NCI-H226 (cell line): Measurements from ENCODE around the gene SCIN.
"Not testable (repeated sequence)": the region's sequence is repeated elsewhere in the genome, so short reads cannot be mapped to it uniquely, and the experiment has no call there.

ENCODE experiments used
- DNase-seq: peaks from one replicate; pipeline ENCODE4 v3.0.0-alpha.2; 2015

SCIN gene

DNA sequence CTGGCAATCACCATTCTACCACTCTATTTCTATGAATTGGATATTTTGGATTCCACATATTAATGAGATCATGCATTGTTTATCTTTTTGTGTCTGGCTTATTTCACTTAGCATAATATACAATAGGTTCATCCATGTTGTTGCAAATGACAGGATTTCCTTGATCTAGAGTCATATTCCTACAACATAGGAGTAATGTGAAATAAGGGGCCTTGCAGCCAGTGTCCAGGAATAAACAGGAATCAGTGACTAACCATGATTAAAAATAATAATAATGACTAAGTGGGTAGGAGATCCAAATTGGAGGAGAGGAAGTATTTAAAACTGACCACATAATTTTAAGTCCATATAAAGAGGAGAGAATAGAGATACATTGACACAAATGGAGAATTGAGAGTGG lies 49.9 kb downstream of the SCIN start:
- DNase-seq: no peak

DNA sequence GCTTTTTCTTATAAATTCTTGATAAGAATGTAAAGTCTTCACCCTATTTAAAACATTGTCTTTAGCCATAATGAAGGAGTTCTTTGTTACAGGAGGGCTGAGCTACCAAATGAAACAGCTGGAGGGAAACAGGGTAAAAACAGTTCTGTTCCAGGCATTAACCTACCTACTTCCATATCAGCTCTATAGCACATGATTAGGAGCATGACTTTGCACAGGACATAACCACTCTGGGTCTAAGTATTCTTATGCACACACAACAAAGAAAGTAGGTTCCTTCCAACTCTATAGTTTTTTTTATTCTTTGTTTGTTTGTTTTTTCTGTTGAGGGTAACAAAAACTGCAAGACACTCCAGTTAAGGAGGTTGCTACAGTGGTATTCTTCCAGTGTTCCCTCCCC lies 52.7 kb downstream of the SCIN start:
- DNase-seq: no peak

DNA sequence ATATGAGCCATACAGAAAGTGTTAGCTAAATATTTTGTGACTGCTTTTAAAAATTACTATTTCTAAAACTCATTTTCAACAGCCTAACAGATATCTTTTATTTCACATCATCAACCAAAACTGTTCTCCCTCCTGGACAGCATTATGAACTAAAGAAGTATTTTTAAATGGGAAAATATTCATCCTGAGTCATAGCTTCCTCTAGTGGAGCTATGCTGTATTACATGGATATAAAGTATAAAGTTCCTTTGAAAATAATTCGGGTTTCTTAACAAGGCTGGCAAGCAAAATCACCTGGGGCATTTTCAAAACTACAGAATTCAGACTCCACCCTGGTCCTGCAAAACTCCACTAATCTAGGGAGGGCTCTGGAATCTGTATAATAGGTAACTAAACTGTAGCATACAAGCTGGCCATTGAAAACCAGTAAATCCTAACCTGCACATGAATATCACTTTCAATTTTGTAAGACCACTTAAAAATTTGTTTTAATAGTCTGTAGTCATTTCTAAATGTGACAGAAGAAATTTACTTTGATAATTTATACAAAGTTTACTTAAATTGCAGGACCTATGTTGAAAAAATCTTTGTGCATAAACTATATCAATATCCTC lies 53.5 kb downstream of the SCIN start:
- peak; percentile 21 for DNase-seq

DNA sequence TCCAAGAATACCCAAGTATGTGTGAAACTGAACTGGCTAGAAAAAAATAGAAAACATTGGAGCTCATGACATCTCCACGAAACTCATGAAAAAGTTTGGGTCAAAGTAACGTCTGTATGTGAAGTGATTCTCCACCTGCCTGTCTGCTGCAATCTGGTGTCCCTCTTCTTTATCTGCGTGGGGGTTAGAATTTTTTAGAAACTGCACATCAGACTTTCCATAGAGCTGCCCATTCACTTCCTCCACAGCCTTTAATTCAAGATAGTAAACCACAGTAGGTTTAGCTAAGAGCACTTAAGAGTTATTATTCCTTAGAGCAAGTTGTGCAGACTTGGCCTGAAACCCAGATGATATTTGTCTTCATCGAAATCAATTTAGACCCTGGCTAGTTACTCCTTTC lies 55.3 kb downstream of the SCIN start:
- peak; percentile 18 for DNase-seq

DNA sequence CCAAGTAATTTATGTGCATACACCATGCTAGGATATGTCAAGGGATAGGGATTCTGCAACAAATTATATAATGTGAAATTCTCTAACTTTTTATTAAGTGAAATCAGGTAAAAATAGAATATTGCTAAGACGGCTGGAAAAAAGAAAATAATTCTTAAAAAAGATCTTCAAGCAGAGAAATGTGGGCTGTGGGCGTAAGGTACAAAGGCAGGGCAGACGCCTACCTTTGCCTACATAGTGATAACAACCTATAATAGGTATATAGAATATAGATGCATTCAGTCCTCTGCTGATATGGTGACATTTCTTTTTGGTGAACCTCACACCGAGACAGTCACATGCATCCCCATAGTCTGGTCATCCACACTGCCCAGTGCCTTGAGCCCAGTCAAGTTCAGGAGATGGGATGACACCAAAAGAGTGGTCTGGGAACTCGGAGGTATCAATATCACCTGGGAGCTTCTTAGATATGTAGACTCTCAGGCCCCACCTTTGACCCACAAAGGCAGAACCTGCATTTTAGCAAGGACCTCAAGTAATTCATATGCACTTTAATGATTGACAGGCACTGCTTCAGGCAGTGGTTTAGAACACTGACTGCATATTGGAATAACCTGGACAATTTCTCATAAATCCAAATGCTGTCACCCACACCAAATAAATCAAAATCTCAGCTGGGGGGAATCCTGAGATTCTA lies 59.4 kb downstream of the SCIN start:
- DNase-seq: no peak

DNA sequence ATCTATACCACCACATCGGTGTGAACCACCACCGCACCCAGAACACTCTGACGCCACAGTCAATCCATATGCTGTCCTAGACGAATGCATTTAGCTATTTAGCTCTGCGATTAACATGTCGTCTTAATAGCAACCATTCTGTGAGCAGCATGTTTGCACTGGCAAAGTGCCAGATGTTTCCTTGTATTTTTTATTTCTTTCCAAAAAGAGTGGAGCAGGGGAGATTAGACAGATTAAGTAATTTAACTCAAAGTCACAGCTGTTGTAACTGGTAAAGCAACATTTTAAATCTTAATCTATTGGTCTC lies 59.9 kb downstream of the SCIN start:
- no peak for DNase-seq

DNA sequence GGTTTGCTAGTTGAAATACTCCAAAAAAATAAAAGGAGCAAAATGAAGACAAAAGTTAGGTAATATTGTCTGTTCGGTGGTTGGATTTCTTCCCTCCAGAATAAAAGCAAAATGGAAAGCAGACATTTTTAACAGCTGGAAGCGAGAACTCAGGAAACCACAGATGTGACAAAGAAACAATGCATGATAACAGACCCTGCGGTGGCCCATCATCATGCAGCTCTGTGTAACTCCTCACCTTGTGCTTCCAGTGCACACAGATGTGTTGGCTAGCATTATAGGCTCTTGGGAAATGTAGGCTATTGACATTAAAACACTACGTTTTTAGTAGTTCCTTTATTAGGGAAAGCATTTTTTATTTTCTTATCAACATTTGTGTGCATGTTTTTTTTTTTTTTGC lies 63.1 kb downstream of the SCIN start:
- DNase-seq: no peak

DNA sequence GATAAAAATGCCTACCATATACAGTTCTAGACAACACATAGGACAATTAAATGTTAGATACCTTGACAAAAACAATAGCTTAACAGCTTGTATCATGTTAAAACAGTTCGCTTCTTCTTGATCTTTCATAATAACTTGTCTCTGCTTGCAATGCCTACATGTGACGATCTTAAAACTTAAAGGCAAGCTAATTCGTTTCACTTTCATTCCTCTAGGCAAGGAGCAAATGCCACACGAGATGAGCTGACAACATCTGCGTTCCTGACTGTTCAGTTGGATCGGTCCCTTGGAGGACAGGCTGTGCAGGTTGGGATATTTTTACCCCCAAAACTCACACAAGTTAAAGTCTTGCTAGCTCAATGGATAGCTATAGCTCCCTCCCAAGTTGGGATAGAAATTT lies 65.3 kb downstream of the SCIN start:
- no peak for DNase-seq

DNA sequence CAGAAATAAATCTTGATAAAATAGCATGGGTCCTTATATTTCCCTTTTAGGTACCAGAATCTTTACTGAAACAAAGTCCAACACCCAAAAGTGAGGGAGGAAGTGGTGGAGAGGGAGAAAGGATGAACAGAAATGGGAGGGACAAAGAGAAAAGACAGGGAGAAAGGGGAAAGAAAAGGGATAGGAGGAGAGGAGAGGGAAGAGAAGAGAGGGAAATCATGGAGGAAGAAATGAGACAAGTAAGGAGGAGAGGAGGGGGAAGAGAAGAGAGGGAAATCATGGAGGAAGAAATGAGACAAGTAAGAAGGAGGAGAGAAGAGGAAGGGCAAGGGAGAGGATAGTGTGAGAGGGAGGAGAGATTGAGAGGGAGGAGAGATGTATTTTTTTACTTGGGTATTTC lies 66.8 kb downstream of the SCIN start:
- DNase-seq: no peak

DNA sequence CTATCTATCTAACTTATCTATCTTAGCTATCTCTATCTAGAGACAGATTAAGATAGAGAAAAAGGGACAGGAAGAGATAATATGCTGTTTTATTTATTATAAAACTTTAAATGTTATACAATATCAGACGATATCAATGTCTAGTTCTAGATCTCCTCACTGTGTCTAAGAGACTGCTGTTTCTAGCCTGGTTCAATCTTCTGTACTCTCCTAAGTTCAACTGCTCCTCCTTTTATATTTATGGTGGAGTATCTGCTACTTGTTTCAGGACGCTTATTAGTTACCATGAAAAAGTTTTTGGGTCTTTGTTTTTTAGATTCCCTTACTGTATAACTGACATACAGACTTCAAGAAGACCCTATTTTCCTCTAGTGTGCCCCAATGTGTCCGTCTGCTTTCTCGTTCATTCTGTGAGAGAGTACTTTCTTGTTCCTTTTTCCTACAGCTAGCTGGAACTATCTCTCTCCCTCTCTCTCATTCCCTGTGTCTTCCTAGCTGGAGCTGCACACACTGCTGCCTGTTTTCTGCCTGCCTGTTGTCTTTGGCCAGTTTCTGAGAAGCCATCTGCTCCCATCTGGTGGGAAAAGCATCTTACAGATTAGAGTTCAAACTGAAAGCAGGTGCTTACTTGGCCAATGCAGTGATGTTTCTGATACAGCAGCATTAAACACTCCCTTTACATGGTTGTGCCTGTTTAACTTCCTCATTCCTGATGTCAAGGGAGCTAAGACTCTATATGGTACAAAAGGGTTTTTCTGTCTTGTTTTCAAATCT lies 67.5 kb downstream of the SCIN start:
- DNase-seq: no peak

DNA sequence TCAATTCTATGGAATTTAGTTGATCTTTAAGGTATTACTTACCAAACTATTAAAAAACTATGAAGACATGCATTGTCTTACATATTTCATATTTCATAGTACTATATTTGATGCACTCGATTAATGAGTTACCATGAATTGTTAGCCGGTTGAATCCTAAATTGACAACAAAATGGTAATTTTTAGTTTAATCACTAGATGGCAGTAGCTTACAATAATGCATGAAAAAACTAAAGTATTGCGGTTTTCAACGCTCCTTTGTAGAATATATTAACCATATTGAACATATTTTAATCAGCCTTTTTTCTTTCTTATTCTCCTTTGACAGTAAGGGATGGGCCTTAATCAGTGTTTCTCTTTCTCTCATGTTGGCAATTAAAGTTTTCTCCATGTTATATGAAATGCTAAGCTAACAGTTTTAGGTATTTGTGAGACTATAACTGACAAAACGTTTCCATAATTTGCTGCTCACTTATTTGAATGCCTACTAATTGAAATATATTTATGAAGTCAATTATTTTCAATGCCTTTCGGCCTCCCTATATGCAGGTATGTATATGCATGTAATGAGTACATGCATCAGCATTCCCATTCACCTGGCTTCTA lies 68.4 kb downstream of the SCIN start:
- DNase-seq: peak; percentile 38

DNA sequence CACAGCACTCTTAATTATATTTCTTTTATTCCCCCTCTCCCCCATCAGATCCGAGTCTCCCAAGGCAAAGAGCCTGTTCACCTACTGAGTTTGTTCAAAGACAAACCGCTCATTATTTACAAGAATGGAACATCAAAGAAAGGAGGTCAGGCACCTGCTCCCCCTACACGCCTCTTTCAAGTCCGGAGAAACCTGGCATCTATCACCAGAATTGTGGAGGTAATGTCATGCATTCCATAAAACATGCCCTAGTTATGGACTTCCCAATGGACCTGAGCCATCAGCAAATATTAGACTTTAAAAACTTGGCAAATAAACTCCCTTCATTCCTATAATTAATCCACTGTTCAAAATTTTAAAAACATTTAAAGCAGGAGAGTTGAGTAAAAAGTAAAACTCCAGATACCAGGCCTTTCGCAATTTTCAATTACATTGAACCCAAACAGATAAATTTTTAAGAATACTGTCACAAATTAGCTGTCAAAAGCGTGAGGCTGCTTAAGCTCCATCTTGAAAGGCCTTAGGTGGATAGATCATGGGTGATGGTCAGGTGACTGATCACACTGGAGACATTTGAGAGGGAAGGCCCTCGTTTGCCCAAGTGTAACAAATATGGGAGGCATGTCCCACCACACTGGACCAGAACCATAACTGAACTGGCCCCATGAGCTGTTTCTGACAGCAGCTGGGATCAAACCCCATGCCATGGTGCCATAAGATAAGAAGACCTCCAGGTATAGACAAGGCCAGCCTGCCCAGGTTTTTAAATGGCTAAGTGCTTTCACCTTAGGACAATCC lies 70.0 kb downstream of the SCIN start:
- no peak for DNase-seq

DNA sequence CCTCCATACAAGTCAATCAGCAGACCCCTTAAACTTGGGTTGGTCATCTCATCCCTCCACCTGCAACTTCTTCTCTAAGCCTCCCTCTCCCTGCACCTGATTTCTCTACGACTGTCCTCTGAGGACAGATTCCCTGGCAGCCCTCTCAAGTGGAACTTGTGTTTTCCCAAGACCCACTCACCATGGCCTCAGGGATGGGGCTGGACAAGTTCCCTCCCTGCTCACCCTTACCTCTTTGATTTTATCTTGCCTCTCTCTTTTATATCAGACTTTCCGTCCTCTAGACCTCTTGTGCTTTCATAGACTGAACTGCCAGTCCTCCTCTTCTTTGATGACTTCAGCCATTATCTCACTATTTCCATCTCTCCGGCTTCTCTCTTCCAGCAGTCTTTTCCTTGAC lies 70.7 kb downstream of the SCIN start:
- DNase-seq: no peak

DNA sequence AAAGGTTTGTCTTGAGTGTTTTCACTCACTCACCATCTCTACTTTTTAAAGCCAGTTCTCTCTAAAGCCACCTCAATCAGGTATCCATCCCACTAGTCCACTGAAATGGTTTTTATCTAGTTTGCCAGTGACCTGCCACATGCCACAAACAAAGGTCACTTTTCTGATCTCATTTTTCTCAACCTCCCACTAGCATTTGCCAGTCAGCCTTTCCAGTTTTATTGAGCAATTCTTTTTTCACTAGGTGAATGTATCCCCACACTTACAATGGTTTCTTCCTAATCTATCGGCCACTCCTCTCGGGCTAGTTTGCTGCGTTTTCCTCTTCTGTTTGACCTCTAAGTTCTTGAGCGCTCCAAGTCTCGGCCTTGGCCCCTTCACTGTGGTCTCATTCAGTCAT lies 72.0 kb downstream of the SCIN start:
- DNase-seq: no peak

DNA sequence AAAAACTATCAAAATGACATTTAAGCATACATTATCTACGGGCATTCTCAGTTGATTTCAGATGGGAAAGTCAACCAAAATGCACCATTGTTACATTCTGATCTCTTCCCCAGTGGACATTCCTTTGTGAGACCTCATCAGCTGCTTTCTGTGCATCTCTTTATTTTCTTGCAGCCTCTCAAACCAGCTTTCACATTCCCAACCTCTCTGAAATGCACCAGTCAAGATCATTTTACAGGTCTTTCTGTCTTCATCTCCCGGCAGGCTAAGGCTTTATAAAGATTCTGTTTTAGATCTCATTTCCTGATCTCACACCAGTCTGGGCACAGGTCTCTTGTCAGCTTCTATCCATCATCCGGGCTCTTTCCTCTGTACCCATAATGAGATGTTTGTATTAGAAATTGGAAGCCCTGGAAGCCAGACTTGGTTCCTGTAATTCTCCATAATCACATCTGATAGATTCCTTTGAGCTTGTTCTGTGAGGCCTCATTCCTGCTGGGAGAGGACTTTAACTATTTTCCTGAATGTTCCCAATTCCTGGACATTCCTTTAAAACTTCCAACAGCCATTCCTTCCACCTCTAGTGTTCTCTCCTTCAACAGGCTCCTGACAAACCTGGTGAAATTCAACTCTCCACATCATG lies 72.6 kb downstream of the SCIN start:
- DNase-seq: no peak

DNA sequence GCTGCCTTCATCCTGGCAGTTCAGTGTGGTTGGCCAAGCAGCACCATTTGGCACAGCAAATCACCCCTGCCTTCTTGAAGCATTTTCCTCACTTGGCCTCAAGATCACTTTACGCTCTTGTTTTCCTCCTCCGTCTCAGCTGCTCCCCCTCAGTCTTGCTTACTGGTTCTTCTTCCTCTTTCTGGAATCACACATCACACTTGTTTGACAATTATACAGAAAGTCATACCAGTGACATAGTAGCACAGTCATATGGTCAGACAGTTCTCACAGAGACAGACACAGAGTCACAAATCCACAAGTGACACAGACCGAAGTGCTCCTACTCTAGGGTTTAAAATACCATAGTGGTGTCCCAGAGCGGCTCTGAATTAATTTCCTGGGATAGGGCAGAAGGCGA lies 73.1 kb downstream of the SCIN start:
- no peak for DNase-seq

DNA sequence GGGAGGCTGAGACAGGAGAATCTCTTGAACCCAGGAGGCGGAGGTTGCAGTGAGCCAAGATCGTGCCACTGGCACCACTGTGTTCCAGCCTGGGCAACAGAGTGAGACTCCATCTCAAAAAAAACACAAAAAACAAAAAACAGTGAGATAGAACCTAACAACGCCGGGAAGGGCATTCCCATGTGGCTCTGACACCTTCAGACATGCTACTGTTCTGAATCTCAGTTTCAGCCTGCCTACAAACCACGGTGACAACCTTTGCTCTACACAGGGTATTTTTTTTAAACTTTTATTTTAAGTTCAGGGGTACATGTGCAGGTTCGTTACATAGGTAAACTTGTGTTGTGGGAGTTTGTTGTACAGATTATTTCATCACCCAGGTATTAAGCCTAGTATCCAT lies 74.7 kb downstream of the SCIN start:
- not testable (repeated sequence) for DNase-seq

DNA sequence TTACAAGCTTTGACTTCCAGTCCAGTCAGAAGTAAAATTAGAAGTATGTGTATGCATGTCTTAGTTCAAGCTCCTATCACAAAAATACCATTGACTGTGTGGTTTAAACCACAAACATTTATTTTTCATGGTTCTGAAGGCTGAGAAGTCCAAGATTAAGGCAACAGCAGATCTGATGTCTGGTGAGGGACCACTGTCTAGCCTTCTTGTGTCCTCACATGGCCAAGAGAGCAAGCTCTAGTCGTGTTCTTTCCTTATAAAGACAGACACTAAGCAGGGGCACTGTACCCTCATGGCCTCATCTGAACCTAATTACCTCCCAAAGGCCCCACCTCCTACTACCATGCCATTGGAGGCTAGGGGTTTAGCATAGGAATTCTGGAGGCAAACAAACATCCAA lies 75.6 kb downstream of the SCIN start:
- DNase-seq: peak; percentile 53

DNA sequence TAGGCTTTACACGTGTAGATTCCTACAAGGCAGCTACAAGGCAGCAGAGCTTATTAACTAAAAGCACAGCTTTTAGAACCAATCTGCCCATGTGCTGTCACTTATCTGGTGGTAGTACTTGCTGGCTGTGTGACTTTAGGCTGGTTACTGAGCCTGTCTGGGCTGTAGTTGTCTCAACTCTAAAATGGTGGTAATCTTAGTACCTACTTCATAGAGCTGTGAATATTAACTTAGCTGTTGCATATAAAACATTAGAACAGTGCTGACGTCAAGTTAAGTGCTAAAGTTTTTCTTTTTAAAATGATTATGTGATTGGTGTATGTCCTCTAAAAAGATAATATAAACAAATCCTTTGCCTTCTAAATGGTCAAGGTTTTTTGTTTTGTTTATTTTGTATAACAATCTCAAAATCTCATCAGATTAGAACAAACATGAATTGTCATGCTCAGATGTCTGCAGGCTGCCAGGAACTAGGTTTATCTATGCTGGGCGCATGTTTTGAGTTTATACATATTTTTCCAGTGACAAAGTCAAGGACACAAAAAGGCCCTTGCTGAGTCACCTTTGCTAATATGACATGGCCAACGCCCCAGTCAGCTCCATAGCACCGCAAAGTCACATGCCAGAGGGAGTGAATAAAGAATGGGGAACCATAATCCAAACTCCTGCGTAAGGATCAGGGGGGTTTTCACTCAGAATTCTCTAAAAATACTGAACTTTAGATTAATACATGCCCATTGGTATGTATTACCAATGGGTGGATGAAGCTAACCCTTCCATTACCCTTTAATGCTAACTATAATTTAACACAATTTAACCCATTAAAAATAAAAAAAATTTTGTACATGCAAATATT lies 77.1 kb downstream of the SCIN start:
- no peak for DNase-seq

DNA sequence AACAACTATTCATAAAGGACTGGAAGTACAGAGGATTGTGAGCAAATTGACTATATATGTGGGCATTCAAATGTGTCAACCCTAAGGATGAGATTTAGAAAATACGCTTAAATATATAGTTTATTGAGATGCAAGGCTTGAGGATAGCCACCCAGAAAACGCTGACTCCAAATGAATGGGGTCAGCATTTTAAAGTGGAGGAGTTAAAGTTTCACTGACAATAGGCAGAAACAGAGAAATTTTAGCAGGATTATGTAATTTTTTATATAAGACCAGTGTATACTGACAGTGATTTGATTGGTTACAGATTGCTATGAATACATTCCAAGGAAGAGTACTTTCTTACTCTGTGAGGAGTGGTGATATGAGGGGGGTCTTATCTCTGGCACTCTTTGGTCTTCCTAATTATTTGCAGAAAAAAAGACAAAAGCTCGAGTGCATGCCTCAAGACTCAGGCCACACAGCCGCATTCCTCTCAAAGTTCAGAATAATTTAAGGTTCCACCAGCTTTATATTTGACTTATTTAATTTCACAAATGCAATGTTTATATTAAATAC lies 78.3 kb downstream of the SCIN start:
- DNase-seq: no peak

DNA sequence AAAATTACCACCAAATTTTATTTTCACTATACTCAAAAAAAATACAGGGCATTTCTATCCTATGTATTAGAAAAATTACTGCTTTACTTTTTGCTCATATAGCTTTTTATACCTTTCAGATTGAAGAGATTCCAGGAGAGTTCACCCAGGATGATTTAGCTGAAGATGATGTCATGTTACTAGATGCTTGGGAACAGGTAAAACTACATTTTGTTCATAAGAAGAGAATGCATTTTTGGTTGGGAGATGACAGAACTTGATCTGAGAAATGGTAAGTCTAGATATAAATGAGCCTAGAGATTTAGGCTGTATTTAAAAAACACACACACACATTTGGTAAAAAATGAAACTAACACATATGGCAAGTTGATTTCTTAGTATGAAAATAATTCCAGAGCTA lies 78.8 kb downstream of the SCIN start:
- no peak for DNase-seq
